GM18858 (cell line): Measurements from ENCODE around the gene RNF44.

ENCODE experiments used
- ATAC-seq: cut with Tn5 transposase; IDR thresholded peaks from one replicate; pipeline ENCODE4 v1.9.1; 2021; ENCODE audit not compliant: unreplicated experiment

The RNF44 gene

DNA sequence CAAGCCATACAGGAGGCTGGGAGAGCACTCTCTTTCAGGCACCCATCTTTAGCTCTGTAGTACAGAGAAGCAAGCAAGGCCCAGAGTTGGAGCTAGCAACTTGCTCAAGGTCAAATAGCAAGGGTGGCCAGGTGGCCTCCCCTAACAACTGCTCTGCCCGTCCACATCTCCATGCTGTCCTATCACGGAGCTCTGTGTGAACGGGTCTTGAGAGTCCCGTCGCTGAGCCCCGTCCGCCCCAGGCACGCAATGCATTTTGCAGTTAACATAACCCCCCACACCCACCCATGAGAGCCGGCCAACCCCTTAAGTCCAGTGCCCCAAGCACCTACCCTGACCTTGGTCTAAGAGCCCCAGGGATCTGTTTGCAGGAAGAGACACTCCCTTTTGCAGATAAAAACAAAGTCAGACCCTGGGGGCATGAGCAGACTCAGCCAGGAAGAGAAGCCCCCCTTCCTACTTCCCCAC, 1.5 kb downstream of the RNF44 start:
- ATAC-seq, result no peak

DNA sequence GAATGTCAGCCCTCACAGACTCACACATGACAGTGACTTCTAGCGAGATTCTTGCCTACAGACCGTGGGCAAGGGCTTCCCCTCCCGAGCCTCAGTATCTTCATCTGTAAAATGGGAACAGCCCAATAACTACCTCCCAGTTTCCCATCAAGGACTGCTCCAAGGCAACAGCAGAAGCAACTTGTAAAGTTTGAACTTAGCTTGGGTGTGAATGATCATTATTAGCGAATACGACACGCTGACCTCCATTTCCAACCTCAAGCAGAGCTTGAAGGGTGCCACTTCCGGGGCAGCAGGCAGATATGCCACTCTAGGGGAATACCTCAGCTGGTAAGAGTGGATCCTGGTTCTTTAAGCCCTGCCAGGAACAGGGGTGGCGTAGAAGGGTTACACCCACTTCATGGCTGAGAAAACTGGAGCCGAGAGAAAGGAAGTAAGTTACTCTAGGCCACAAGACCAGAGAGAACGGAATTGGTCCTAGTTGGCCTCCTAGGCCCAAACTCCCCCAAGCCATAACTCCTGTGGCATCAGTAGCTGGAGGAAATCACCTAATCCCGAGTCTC, 2.0 kb downstream of the RNF44 start:
- no peak for ATAC-seq

DNA sequence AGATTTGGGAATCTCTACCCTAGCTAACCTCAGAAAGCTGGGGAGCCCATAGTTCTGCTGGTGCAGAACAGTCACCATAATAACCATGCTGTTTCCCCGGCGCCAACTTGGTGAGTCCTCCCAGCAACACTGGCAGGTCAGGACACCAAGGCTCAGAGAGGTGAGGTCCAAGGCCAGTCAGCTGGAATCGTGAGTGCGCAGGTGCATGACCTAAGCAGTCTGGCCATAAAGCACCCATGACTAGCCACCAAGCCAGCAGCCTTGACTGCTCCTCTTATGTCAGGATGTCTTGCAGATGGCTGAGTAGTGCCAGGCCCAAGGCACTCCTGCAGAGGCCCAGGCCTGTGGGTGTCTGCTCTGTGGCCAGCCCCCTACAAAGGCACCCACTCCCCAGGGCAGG, 2.6 kb downstream of the RNF44 start:
- no peak for ATAC-seq

DNA sequence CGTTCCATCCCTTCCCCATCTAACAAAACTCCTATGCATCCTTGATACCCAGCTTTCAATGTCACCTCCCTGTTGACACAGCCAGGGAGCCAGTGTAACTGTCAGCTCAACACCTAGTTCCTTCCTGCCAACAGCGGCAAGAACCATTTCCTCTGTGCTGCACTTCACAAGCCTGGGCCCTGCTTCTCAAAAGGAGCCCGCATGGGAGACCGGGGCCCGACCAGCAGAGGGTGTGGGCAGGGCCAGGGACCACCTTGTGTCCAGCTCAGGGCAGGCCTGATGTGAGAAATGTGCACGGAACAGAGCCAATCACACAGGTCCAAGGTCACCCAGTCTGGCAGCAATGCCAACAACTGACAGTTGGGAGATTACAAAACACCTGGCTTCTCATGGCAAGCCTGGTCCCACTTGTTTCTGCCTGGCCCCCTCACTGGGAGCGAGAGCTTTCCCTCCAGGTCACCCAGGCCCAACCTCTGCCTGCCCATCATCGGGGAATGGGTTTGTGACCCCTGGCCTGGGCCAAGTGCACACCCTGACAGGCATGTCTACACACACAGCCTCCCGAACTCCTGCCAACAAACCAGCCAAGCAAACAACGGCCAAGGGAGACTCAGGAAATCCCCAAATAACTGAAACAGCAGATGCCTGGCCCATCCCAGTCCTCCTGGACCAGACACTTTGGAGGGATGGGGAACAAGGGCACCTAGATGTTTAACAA, 3.1 kb downstream of the RNF44 start:
- ATAC-seq, result no peak

DNA sequence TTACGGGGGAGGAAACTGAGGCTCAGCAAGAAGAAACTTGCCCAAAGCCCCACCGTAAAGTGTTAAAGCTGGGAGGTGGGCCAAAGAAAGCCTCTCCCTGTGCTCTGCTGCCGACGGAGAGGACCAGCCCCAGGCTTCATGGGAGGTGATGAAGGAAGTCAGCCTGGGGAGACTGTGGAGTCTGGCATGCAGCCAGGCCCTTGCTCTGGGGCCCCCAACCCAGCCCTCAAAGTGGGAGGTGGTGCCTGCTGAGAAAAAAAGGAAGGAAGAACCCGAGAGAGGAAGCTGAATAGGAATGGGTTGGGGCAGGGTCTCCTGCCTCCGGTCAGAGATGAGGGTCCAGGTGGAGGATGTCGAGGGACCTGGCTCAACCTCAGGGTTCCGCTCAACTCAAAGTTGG, 3.8 kb downstream of the RNF44 start:
- ATAC-seq, result no peak

DNA sequence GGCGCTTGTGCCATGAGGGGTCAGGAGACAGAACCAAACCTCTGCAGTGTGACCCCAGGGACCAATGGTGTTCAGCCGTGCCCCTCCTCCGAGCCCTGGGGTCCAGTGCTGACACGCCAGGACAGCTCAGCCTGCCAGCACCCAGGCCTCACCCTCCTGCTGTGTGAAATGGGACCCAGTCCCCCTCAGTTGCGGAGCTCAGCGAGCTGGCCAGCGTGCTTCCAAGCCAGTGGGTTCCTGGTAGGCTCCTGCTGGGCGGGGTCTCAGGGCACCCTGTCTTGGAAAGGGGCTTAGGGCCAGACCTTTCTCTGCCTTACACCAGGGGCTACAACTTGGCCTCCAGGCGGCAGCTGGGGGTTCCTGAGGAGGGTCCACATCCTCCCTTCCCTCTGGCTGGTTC, 4.4 kb downstream of the RNF44 start:
- no peak for ATAC-seq

DNA sequence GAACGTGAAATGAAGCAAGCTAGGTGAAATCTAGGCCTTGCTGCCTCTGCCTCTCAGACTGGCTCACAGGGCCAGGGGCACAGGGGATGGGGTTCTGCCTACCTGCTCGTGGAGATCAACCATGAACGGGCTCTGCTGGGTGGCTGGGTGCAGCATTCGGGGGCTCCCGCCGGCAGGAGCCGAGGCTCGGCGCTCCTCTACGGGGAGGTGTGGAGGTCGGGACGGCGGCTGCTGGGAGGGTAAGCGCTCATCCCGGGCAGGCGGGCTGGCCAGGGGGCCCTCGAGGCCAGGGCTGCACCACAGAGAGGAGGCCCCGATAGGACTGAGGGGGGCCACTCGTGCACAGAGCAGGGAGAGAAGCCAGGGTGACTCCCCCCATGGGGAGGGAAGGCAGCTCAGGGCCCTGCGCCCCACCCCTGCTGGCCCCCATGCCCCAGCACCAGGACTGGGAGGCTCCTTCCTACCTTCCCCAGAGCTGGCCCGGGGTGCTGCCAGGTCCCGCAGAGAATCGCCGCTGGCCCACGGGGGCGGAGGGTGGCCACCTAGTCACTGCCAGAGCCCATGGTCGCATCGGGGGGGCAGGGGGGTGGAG, 5.2 kb downstream of the RNF44 start:
- no peak for ATAC-seq

DNA sequence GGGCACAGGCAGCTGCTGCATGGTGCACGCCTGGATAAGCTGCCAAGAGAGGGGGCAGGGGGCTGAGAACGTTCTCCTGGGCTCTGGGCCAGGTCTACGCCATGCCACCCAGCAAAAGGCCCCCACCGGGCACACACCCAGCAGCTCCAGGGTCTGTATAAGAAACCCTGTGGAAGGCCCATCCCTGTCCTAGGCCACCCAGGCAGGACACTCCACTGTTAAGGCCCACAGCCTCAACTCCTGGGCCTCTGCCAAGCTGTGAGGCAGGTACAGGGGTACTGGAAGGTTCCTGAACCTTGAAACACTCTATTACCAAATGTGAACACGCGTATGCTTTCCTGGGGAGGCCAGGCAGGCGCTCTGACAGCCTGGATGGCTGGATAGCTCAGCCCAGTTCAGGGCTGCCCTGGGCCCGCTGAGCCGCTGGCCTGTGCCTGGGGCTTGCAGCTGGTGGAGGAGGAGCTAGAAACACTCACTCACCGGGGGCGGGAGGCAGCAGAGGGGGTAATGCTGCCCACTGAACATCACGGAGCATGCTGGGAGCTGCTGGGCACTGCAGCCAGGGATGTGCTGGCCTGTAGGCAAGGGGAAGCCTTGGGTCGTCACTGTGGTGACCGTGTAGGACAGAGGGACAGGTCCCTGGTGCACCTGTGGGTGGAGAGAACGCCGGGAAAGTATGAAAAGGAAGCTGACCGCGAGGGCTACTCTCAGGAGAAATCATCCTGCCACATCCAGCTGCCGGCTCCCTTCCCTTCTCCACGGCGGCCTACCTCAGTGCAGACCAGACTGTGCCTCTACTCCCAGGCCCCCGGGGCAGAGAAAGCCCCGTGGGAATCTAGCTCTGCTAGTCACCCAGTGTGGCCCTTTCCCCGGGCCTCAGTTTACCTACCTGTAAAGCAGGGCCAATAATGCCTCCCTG, 6.0 kb downstream of the RNF44 start:
- no peak for ATAC-seq

DNA sequence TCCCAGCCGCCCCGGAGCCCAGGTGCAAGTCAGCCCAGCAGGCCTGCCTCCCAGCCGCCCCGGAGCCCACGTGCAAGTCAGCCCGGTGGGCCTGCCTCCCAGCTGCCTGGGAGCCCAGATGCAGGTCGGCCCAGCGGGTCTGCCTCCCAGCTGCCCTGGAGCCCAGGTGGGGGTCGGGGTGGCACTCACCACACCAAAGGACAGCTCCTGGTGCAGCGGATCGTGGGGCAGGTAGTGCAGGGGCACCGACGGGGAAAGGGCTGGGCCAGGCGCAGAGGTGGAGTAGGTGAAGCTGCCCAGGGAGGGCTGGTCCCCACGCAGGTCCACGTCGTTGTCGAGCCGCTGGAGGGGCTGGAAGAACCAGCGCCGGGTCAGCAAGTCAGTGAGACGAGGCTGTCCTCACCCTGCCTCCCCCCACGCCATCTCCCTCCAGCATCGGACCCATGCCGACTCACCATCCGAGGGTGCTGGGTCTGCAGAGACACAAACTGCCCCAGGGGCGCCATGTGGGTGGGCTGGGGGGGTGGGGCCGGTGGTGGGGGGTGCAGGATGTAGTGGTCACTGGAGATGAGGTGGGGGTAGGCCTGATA, 6.7 kb downstream of the RNF44 start:
- no peak for ATAC-seq

DNA sequence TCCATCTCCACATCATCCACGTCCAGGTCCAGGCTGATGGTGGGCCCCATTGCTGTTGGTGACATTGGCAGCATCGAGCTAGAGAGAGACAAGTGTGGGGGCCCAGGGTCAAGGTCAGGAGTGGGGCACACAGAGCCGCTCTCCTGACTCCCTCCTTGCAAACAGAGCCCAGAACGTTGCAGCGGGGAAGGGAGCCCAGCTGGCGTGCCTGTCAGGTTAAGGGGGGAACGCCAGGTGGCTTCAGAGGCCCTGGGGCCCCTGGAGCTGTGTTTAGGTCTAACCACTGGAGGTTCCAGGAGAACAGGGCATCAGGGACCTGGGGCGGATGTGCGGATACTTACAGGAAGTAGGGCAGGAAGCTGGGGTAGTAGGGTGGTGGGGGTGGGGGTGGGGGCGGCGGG, 7.5 kb downstream of the RNF44 start:
- ATAC-seq, result no peak

DNA sequence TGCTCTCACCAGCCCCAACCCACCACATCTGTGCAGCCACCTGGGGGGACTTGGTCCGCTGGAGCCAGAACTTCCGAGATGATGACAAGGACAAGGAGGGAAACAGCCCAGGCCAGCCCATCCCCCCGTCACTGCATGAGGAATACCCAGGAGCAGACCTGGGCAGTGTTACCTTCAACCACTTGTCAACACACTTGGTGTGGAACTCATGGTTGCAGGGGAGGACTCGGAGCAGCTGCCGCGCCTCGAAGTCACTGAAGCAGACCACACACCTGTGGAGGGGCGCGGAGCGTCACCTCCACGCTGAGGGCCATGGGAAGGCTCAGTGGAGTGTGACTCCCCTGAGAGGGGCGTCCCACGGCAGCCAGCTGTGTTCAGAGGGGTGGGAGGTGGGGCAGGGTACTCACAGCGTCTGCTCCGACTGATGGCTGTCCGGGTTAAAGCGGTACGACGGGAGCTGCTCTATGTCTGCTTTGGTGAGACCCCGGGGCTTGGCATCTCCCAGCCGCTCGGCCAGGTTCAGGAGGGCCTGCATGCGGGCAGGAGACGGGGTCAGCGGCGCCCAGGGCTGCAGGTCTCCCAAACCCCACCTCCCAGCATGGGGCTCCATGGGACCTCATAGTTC, 8.0 kb downstream of the RNF44 start:
- ATAC-seq, result no peak

DNA sequence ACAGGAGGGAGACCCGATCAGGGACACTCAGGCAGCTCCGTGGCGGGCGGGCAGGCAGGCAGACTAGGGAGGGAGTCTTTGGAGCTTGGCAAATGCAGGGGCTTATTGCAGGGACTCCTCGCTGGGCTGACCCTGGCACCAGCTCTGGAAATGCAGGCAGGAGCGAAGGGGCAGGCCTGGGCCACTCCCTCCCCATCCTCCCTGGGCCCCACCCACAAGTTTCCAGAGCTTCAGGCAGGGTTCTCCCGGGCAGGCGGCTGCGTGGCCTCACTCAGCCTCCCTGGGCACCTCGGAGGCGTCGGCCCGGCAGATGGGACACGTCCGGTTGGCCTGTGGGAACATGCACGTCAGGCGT, 8.5 kb downstream of the RNF44 start:
- no peak for ATAC-seq

DNA sequence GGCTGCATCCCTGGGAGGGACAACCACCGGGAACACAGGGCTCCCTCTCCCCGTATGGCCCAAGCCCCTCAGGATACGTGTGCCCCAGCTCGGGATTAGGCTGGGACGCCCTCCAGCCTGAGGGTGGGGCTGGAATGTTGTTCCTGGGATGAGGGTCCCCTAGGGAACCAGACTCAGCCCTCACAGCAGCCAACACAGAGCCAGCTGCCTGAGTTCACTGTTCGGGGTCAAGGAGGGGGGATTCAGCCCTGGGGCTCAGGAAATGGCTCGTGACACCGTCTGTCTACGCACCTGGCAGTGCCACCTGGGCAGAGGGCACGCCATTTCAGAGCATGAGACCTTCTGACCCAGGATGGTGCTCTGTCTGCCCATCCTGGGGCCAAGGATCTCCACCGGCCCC, 8.9 kb downstream of the RNF44 start:
- no peak for ATAC-seq

DNA sequence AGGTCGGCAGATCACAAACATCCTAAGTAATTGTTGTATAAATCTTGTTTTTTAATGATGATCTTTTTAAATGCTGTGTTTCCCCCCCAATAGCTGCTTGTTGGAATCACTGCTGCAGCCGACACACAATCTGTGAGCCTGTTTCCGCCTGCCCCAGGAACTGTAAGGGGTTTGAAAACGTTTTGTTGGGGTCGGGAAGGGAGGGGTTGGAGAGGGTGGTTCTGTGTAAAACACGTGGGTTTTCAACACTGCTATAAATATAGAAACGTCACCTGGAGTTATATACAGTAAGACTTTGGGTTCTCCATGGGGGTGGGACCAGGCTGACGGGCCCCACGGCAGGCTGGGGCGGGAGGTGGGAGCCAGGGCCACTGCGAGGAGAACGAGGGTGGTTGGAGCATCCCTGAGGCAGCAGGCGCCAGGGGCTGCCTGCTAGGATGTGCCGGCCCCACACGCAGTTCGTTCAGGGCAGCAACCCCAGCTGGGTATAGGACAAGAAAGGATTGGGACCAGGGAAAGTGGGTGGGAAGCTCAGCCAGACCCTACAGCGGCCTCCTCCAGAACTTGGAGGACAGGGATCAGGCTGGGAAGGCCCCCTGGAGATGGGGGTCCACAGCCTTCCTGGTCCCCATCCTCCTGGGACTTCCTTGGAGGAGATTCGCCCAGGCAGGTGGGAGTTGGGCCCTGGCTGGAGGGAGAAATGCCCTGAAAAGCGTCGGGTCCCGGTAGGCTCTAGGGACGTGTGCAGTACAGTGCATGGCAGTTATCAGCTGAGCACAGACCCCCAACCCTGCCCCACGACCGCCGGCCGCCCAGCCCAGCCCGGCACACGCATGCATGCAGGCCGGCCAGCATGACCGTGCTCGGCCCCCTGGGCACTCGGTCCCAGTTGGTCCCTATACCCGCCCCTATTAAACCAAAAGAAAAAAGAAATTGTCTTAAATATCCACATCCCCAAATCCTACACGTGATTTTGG, 9.7 kb downstream of the RNF44 start:
- ATAC-seq, result no peak

DNA sequence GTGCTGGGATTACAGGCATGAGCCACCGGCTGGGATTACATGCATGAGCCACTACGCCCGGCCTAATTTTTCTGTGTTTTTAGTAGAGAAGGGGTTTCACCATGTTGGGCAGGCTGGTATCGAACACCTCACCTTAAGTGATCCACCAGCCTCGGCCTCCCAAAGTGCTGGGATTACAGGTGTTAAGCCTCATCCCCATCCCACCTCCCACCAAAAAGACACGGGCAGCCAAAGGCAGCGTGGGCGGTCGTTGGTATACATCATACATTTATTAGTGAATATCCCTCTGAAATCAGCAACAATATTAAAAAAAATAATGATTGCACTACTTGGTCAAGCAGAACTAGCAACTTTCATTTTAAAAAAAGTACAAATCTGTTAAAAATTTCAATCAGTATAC, 10.7 kb downstream of the RNF44 start:
- ATAC-seq, result no peak

DNA sequence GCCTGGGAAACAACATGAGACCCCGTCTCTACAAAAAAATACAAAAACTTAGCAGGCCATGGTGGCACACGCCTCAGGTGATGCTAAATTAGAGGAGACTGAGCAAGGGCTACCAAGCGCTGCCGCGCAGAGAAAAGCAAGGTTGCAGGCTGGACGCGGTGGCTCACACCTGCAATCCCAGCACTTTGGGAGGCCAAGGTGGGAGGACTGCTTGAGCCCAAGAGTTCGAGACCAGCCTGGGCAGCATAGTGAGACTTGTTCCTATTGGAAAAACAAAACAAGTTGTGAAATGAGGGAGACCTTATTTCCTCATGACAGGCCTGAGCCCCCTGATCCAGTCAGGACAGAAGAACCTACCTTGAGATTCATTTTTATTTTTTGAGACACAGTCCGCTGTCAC, 11.5 kb downstream of the RNF44 start:
- ATAC-seq, result no peak

DNA sequence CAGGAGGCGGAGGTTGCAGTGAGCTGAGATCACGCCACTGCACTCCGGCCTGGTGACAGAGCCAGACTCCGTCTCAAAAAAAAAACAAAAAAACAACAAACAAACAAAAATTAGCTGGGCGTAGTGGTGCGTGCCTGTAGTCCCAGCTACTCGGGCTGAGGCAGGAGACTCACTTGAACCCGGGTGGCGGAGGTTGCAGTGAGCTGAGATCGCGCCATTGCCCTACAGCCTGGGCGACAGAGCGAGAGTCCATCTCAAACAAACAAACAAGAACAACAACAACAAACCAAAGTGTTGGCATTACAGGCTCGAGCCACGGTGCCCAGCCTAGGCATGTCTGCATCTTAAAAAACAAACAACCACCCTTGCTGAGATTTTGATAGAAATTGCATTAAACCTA, 12.2 kb downstream of the RNF44 start:
- ATAC-seq, result no peak

DNA sequence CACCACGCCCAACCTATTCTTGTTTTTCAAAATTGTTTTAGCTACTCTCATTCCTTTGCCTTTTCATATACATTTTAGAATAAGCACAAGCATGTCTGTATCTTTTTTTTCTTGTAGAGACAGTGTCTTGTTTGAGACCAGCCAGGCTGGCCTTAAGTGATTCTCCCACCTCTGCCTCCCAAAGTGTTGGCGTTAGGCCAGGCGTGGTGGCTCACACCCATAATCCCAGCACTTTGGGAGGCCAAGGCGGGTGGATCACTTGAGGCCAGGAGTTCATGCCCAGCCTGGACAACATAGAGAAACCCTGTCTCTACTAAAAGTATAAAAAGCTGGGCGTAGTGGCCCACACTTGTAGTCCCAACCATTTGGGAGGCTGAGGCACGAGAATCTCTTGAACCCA, 13.1 kb downstream of the RNF44 start:
- no peak for ATAC-seq

DNA sequence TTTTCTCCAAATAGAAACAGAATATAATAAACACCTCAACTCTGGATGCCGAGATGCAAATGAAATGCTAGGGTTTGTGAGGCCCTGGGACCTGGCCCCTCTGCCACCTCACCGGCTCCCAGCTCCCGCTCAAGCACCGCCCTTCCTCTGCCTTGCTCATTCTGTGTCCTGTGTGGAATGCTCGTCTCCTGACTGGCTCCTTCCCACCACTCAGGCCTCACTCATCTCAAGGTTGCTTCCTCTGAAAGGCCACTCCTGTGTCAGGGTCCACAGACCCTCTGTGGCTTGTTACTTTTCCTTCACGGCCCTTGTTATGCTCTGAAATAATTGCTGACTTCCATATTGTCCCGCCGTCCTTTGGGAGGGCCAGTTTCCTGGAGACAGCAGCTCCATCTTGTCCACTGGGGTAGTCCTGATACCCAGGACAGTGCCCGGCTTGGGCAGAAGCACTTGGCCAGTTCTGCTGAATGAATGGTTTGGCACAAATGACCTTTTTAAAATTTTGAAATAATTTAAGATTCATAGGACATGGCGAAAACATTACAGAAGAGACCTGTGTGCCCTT, 15.4 kb downstream of the RNF44 start:
- ATAC-seq, result no peak
